A172 (cell line): ENCODE data around the gene IFNA2. TPM values are rescaled to one million over a fixed set of nuclear protein-coding genes. Genes with fewer than 3 reads are reported as not detected.
"Not testable (repeated sequence)": the region's sequence is repeated elsewhere in the genome, so short reads cannot be mapped to it uniquely, and the experiment has no call there.

Source experiments
- DNase-seq: peaks from one replicate; pipeline ENCODE4 v3.0.0-alpha.2; 2015; ENCODE audit warnings: low spot score
- total RNA-seq: library from RNA; depleted of rRNA; stranded (reverse); fragments of >200 nt; shearing (Covaris generic); gene quantifications from 2 replicates; pipeline ENCODE4 v1.2.3, GENCODE V29; 2014; rRNA removed

IFNA2 gene
- total RNA-seq, 1 experiment from 2014 or later, result not detected

GRCh38 chr9:21381448-21382339 is 3.5 kb downstream of the IFNA2 start:
- DNase-seq, result no peak

- not testable (repeated sequence) for DNase-seq
Observed at GRCh38 chr9:21371467-21371866, 13.7 kb downstream of the IFNA2 start.

GRCh38 chr9:21367957-21368356 is 17.2 kb downstream of the IFNA2 start, which contains the start of gene IFNA13:
IFNA13 (minus strand) TSS chr9:21368057; CDS start chr9:21368010, 47 bp downstream.
- DNase-seq, result no peak

DNA sequence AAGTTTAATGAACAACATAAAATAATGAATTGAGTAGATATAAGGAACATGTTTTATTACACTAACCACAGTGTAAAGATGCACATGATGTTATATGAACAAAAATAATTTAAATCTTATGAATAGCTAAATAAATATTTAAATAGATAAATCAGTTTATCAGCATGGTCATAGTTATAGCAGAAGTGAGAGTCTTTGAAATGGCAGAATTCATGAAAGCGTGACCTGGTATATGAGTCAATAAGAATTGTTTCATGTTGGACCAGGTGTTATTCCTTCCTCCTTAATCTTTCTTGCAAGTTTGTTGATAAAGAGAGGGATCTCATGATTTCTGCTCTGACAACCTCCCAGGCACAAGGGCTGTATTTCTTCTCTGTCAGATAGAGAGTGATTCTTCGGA is 18.0 kb downstream of the IFNA2 start:
- not testable (repeated sequence) for DNase-seq

GRCh38 chr9:21362287-21362686 is 22.9 kb downstream of the IFNA2 start:
- no peak for DNase-seq

DNA sequence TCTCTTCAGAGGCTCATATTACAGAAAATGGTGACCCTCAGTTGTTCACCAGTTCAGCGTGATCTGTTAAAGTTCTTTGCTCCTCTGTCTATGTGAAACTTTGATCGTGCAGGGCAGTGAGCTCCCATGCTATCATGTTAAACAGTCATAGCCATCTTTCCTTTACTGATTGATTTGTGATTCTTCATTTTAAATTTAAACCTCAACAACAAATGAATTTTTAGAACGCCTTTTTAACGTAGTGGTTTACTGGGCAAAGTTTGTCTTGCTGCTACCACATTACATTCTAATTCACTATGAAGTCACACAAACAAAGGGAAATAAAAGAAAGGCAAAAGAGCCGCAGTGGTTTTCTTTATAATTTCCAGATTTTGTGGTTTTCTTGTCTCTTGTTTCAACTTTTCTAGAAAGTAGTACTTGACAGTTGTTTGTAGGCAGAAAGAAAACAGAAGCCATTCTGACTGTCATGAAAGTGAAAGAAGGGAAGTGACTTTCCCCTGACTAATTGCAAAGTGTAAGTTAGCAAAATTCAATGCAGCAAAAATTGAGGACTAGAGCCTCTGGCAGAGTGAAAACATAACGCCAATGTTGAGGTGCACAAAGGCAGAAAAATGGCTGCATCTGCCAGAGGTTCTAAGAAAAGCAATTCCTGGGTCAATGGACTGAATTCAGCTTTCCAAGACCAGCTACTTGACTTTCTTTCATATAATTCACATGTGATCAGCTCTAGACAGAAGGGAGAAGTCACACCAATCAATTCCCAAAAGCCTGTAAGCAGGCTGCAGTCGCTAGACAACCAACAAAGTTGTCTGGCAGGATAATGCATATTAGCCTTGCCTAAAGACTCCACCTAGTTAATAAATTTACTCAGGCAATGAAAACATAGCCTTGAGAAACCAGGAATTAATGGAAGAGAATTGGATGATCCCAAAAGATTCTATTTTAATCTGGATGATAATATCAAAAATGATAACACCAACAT is 27.4 kb downstream of the IFNA2 start:
- DNase-seq, result no peak

DNA sequence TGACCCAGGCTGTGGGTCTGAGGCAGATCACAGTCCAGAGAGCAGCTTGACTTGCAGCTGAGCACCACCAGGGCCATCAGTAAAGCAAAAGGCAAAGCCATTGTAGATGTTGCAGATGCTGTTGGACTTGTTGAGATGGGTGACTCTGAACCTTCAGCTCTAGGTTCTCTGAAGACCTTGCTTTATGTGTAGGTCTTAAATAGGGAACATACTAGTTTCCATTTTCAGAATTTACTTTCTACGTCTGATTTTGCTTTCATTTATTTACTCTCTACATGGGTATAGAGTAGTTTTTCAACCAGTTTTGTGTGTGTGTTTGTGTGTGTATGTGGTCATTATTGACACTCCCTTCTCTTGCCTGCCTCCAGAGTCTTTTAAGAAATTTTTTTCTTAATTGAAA is 34.4 kb downstream of the IFNA2 start, which contains the start of gene IFNA6:
Gene IFNA6 (minus strand): TSS at position 101 of the 400 bp plus-strand sequence. CDS start 0 bp downstream, at position 101.
- DNase-seq, result no peak

DNA sequence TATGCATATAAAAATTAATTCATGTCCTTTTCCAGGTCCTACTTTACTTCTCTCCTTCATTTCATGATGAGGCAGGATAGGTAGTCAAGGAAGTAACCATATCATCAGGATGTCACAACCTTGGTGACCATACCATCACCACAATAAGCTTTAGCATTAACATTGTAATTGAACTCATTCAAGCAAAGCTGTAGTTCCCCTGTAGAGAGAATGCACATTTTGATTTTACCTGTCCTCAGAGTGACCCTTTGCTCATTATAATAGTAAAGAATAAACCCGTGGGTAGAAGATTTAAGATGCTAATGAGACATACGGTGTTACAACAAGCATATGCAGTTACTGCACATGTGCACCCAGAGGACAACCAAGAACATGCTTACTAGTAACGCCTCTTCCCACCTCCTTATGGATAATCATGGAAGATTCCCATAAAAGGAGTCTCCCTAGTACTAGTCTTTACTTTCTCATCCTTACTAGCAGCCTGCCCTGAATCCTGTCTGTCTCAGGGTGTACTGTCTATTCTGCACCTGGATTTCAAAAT is 36.7 kb downstream of the IFNA2 start:
- DNase-seq, result no peak

- DNase-seq, result no peak
Observed at GRCh38 chr9:21340735-21341134, 44.5 kb downstream of the IFNA2 start.

DNA sequence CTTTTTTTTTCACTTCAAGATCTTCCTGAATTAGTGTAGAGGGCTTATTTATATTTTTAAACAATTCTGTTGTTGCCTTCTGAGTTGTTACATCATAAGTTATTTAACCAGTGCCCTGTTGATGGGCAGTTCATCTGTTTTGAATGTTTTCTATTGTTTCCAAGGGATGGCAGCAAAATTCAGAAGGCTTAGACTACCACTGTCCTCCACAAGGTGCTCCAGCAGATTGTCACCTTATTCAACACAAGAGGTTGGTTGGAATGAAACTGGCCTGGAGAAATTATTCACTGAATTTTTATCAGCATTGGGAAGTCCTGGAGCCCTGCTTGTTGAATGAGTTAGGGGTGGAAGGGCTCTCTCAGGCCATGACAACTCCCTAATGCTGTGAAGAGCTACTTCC is 48.7 kb downstream of the IFNA2 start:
- no peak for DNase-seq

GRCh38 chr9:21334701-21335632 is 50.2 kb downstream of the IFNA2 start, which contains the start of gene KLHL9:
KLHL9 (minus strand) TSS chr9:21335404; CDS start chr9:21334859, 545 bp downstream.
- peak; percentile 82 for DNase-seq

Other genes starting within 250 kb of the IFNA2 start
- not detected in 2 replicates for gene IFNW1, start 243.6 kb downstream of the IFNA2 start, total RNA-seq
- not detected in 2 replicates for gene IFNA21, start 218.7 kb downstream of the IFNA2 start, total RNA-seq
- not detected in 2 replicates for gene IFNA4, start 197.8 kb downstream of the IFNA2 start, total RNA-seq
- not detected in 2 replicates for gene IFNA7, start 183.2 kb downstream of the IFNA2 start, total RNA-seq
- not detected in 2 replicates for gene IFNA10, start 178.3 kb downstream of the IFNA2 start, total RNA-seq
- gene IFNA16, start 168.1 kb downstream of the IFNA2 start, total RNA-seq, result not detected in 2 replicates
- not detected in 2 replicates for gene IFNA17, start 157.2 kb downstream of the IFNA2 start, total RNA-seq
- gene IFNA14, start 145.4 kb downstream of the IFNA2 start, total RNA-seq, result not detected in 2 replicates
- not detected in 2 replicates for gene IFNA5, start 80.1 kb downstream of the IFNA2 start, total RNA-seq
- 37.1 and 41.6 TPM in 2 replicates for gene KLHL9, start 50.0 kb downstream of the IFNA2 start, total RNA-seq
- not detected in 2 replicates for gene IFNA6, start 34.5 kb downstream of the IFNA2 start, total RNA-seq
- not detected in 2 replicates for gene IFNA13, start 17.3 kb downstream of the IFNA2 start, total RNA-seq
- gene IFNA8, start 23.7 kb upstream of the IFNA2 start, total RNA-seq, result not detected in 2 replicates
- not detected in 2 replicates for gene IFNA1, start 55.0 kb upstream of the IFNA2 start, total RNA-seq
- not detected in 2 replicates for gene IFNE, start 96.9 kb upstream of the IFNA2 start, total RNA-seq